ENCODE results near the gene CYGB.
"Not testable (repeated sequence)": the region's sequence is repeated elsewhere in the genome, so short reads cannot be mapped to it uniquely, and the experiment has no call there.

Gene CYGB

DNA sequence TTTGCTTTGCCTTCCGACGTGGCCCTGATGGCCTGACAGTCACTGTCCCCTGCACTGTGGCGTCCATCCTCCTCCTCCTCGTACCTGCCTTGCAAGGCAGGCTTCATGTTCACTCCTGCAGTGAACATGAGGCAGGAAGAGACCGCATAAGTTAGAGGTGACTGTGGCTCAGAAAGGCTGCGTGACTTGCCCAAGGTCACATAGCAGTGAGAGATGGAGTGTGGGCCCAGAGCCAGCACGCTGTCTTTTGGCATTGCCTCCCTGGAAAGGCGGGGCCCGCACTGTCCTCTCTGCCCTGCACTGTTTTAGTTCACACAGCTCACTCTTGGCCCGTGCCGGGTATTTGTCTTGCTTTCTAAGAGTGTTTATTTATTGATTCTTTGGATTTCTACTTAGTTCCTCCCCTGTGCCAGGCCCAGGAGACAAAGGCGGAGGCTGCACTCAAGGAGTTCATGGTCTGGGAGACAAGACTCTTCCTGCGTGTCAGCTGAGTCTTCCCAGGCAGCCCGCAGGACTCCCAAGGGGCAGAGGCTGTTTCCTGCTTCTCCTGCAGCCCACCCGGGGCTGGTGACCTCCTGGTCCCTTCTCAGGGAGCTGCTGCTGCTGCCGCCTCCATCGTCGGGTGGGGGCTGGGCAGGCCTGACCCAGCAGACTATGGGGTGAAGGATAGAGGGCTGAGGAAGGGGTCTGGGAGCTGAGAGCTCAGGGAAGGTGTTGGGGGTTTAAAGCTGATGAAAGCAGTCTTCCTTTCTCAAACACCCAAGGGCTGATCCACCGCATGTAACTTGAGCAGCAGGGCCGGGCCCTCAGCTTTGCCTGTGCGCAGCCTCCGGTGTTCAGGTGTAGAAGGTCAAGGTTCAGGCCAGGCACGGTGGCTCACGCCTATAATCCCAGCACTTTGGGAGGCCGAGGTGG is 12.7 kb downstream of the CYGB start:
- TF ChIP-seq, protein P1, sequence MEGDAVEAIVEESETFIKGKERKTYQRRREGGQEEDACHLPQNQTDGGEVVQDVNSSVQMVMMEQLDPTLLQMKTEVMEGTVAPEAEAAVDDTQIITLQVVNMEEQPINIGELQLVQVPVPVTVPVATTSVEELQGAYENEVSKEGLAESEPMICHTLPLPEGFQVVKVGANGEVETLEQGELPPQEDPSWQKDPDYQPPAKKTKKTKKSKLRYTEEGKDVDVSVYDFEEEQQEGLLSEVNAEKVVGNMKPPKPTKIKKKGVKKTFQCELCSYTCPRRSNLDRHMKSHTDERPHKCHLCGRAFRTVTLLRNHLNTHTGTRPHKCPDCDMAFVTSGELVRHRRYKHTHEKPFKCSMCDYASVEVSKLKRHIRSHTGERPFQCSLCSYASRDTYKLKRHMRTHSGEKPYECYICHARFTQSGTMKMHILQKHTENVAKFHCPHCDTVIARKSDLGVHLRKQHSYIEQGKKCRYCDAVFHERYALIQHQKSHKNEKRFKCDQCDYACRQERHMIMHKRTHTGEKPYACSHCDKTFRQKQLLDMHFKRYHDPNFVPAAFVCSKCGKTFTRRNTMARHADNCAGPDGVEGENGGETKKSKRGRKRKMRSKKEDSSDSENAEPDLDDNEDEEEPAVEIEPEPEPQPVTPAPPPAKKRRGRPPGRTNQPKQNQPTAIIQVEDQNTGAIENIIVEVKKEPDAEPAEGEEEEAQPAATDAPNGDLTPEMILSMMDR (conservative IDR thresholded peaks at IDR 0.05; ENCODE audit: control insufficient read depth, insufficient read depth, low read depth, low read length) = no peak
- peak; percentile 77 for DNase-seq (ENCODE audit: low read depth)

DNA sequence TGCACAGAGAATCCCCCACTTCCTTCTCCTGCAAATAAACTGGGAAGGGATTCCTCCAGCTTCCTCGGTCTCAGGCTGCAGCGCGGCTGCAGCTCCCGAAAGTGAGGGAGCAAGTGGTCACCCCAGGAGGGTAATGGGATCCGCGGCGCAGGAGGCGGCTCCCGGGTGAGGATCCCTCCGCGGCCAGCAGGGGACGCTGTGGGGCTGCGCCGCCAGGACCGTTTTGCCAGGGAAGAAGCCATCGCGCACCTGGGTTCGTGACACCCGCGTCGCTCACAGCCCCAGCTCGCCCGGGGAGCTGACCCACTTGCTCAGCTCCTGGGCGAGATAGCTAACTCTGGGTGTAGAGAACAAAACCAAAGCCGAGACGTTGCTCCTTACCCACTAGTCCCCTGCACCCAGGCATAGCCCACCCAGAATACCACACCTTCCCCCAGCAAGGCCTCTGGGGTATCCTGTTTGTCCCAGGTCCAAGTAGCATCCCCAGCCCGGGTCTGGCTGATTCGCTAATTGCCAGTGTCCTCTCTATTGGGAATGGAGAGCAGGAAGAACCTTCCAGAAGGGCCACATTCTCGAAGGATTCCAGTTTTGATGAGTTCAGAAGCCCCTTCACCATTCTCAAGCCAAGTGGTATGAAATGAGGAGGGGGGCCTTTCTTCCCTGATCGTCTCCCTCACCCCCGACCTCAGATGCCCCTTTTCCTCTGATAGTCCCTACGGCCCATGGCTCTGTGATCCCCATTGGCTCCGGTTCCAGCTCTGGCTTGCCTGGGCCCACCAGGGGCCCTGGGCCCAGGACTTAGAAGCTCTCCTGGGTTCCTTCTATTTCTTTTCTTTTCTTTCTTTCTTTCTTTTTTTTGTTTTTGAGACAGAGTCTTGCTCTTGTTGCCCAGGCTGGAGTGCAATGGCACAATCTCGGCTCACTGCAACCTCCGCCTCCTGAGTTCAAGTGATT is 14.1 kb downstream of the CYGB start:
- DNase-seq (ENCODE audit: low read depth) = peak; percentile 57
- TF ChIP-seq, protein P1 (conservative IDR thresholded peaks at IDR 0.05; ENCODE audit: control insufficient read depth, insufficient read depth, low read depth, low read length) = peak; percentile 91

More for the DNA sequence above, 12.7 kb downstream of the CYGB start:
- H3K4me3 ChIP-seq (ENCODE audit: control insufficient read depth, low read depth, low read length) = no peak overlapping the region

DNA sequence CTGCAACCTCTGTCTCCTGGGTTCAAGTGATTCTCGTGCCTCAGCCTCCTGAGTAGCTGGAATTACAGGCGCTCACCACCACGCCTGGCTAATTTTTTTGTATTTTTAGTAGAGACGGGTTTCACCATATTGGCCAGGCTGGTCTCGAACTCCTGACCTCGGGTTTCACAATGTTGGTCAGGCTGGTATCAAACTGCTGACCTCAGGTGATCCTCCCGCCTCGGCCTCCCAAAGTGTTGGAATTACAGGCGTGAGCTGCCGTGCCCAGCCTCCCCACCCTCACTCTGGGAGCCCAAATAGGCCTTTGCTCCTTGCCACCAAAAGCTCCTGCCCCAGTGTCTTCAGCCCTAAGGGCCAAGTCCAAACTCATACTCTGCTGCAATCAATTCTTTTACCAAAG is 15.8 kb downstream of the CYGB start:
- DNase-seq (ENCODE audit: low read depth); H3K4me3 ChIP-seq (ENCODE audit: control insufficient read depth, low read depth, low read length): not testable (repeated sequence)

More for the DNA sequence above, 14.1 kb downstream of the CYGB start:
- no peak overlapping the region for H3K4me3 ChIP-seq (ENCODE audit: control insufficient read depth, low read depth, low read length)

DNA sequence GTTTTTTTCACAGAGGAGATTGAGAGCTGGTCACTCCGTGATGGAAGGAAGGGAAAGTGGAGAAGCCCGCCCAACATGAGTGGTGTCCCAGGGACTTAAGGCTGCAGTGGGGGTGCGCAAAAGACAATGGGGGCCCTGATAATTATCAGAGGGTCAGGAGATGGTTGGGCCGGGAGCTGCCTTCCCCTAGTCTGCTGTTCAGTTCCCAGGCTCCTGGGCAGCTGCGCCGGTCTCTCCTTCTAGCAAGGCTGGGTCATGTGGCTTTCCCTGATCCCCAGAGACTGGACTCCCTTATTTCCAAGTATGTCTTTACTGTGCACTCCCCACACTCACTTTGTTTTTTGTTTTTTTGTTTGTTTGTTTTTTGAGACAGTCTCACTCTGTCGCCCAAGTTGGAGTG is 16.2 kb downstream of the CYGB start:
- H3K4me3 ChIP-seq (ENCODE audit: control insufficient read depth, low read depth, low read length) = no peak overlapping the region
- TF ChIP-seq, protein P1 (conservative IDR thresholded peaks at IDR 0.05; ENCODE audit: control insufficient read depth, insufficient read depth, low read depth, low read length) = no peak
- no peak for DNase-seq (ENCODE audit: low read depth)

DNA sequence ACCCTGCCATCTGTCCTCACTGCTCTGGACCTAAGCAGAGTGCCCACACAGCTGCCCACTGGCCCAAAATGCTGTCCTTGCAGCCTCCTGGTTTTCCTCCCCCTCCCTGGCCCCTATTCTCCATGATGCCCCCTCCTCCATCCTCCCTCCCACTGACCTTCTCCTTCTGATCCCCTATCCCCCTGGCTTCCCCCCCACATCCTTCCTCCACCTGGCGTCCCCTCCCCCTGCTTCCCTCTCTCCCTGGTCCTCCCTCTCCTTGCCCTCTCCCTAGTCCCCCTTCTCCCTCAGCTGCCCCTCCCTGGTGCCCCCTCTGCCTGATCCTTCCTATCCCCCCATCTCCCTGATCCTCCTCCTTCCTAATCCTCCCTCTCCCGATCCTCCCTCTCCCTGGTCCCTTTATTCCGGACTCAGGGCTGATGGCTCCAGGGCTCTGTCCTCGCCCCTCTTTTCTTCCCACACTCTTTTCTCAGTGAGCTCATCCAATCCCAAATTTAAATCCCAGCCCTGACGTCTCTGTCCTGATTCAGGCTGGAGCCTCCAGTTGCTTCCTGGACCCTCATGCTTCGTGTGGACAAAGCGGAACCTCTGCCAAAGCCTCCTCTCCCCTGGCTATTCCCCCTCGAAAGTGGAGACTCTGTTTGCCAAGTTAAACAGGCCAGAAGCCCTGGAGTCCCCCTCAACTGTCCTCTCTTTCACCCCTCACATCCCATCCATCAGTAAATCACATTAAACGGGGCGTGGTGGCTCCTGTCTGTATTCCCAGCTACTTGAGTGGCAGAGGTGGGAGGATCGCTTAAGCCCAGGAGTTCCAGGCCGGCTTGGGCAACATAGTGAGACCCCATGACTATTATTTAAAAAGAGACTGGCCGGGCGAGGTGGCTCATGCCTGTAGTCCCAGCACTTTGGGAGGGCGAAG is 18.2 kb downstream of the CYGB start:
- no peak overlapping the region for H3K4me3 ChIP-seq (ENCODE audit: control insufficient read depth, low read depth, low read length)
- no peak for DNase-seq (ENCODE audit: low read depth)
- TF ChIP-seq, protein P1 (conservative IDR thresholded peaks at IDR 0.05; ENCODE audit: control insufficient read depth, insufficient read depth, low read depth, low read length) = no peak

DNA sequence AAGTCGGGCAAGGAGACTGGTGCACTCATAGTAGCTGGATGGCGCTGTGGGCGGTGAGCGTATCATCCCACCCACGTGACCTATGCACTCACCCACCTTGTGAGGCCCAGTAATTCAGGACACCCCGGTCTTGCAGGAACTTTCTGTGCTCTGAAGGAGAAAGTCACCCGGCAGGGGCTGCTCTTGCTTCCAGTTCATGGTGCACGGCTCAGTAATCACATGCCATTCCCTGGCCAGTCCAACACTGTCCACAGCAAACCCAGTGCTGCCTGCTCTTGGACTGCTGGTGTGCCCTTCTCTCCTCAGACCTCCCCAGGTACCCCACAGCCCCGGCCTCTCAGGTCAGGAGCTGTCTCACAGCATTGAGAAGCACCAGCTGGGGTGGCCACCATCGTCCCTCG is 19.9 kb downstream of the CYGB start:
- TF ChIP-seq, protein P1 (conservative IDR thresholded peaks at IDR 0.05; ENCODE audit: control insufficient read depth, insufficient read depth, low read depth, low read length) = no peak
- no peak for DNase-seq (ENCODE audit: low read depth)

More for the DNA sequence above, 19.9 kb downstream of the CYGB start:
- no peak overlapping the region for H3K4me3 ChIP-seq (ENCODE audit: control insufficient read depth, low read depth, low read length)
